ENCODE results near the gene C2orf92.

Gene C2orf92

GRCh38 chr2:97749581-97749980 is 80.1 kb downstream of the C2orf92 start:
- TF ChIP-seq KLF7 (tag by site-specific recombination; IDR thresholded peaks at IDR 0.05; ENCODE audit: borderline replicate concordance) (no peak), ZNF548 (tag by site-specific recombination; IDR thresholded peaks at IDR 0.05) (no peak), ZBTB49 (tag by site-specific recombination; IDR thresholded peaks at IDR 0.05; ENCODE audit: low read depth) (no peak), OVOL3 (tag by site-specific recombination; IDR thresholded peaks at IDR 0.05) (no peak), ZNF529 (tag by site-specific recombination; IDR thresholded peaks at IDR 0.05; ENCODE audit: insufficient replicate concordance) (no peak), ZNF292 (tag by site-specific recombination; IDR thresholded peaks at IDR 0.05; ENCODE audit: borderline replicate concordance, low read depth) (no peak), ZNF776 (tag by site-specific recombination; IDR thresholded peaks at IDR 0.05; ENCODE audit: borderline replicate concordance) (no peak), ZBTB17 (tag by site-specific recombination; IDR thresholded peaks at IDR 0.05) (no peak), ZNF248 (tag by site-specific recombination; IDR thresholded peaks at IDR 0.05) (no peak), ZNF521 (tag by site-specific recombination; IDR thresholded peaks at IDR 0.05) (no peak), KLF8 (tag by site-specific recombination; IDR thresholded peaks at IDR 0.05) (no peak), SP7 (tag by site-specific recombination; IDR thresholded peaks at IDR 0.05) (no peak), ZNF518A (tag by site-specific recombination; conservative IDR thresholded peaks at IDR 0.05; ENCODE audit: low read depth) (no peak)
- H3K9me3 ChIP-seq (ENCODE audit: control insufficient read depth, insufficient read depth, low read depth, low read length): no peaks in the 10 kb centered on the region
- 0 out of 2 replicates have a peak, but pooled peaks cover 5% of the 10 kb centered on the region for H3K4me1 ChIP-seq (ENCODE audit: control insufficient read depth, insufficient read depth, low read length)
- H3K36me3 ChIP-seq (ENCODE audit: control insufficient read depth in 2 of 2, insufficient read depth in 1 of 2, low read length in 2 of 2): peaks cover 0 to under 1% of the 10 kb centered on the region in 2 experiments; a peak in 2 of 3 replicates
- CTCF ChIA-PET: interaction anchor here (3.0 kb wide), 1 partner anchor 49 kb away, joined by 9 read pairs; no protein-coding TSS in a partner anchor
- H3K4me3 ChIP-seq (ENCODE audit: low read depth, low read length): no peak overlapping the region
- POLR2A ChIA-PET: no interaction called here
- no peak overlapping the region for H3K27ac ChIP-seq (ENCODE audit: extremely low read depth, low read depth, low read length)

GRCh38 chr2:97750017-97750416 is 80.5 kb downstream of the C2orf92 start:
- CTCF ChIA-PET: interaction anchor here (3.0 to 3.8 kb wide), 2 partner anchors 8 to 50 kb away, joined by 9 to 23 read pairs; no protein-coding TSS in a partner anchor
- 0 out of 2 replicates have a peak, but pooled peaks cover 5% of the 10 kb centered on the region for H3K4me1 ChIP-seq (ENCODE audit: control insufficient read depth, insufficient read depth, low read length)

More at GRCh38 chr2:97750017-97750416, 80.5 kb downstream of the C2orf92 start:
- Histone ChIP-seq H3K36me3 (ENCODE audit: control insufficient read depth in 2 of 2, insufficient read depth in 1 of 2, low read length in 2 of 2) (peaks cover 0 to 4% of the 10 kb centered on the region in 2 experiments; a peak in 2 of 3 replicates), H3K9me3 (ENCODE audit: control insufficient read depth, insufficient read depth, low read depth, low read length) (no peaks in the 10 kb centered on the region), H3K27ac (ENCODE audit: extremely low read depth, low read depth, low read length) (no peak overlapping the region), H3K4me3 (ENCODE audit: low read depth, low read length) (no peak overlapping the region)
- POLR2A ChIA-PET: no interaction called here
- TF ChIP-seq ZNF501 (tag by site-specific recombination; IDR thresholded peaks at IDR 0.05) (no peak), ZNF18 (tag by site-specific recombination; IDR thresholded peaks at IDR 0.05) (no peak), GLI4 (tag by site-specific recombination; IDR thresholded peaks at IDR 0.05) (no peak), REST (tag by site-specific recombination; IDR thresholded peaks at IDR 0.05) (no peak), ZNF654 (tag by site-specific recombination; IDR thresholded peaks at IDR 0.05; ENCODE audit: low read depth) (no peak)
